ENCODE data around the gene HSPA12A. TPM values are rescaled to one million over a fixed set of nuclear protein-coding genes. Genes with fewer than 3 reads are reported as not detected.

HSPA12A gene
- total and polyA plus RNA-seq, 4 donors, result 2.0 to 9.8 (median 5.0) TPM

DNA sequence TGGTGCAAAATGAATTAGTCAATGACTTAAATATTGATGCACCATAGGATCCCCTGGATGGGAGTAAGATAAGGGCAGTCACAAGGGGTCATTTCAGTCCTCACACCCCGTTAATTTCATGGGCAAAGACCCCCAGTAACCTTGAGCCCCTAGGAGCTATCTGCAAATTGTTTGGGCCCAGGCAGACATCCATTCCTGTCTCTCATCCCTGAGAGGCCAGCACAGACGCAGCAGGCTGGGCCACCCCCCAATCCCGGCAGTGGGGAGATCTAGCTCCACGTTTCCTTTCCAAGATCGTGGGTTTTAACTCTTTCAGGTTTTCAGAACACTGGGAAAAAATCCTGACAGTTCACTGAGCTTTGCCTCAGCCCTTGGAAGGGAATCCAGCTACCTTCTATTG lies 81.5 kb downstream of the HSPA12A start:
- H3K9ac ChIP-seq (ENCODE audit: insufficient read depth in 1 of 2, low read length in 2 of 2), result no peak overlapping the region
- no peak overlapping the region for H3K27ac ChIP-seq (ENCODE audit: low read depth in 1 of 2, low read length in 1 of 2)
- H3K27me3 ChIP-seq (ENCODE audit: control insufficient read depth in 3 of 3, insufficient read depth in 3 of 3, low read length in 2 of 3), result no peaks in the 10 kb centered on the region
- TF ChIP-seq, protein P1, sequence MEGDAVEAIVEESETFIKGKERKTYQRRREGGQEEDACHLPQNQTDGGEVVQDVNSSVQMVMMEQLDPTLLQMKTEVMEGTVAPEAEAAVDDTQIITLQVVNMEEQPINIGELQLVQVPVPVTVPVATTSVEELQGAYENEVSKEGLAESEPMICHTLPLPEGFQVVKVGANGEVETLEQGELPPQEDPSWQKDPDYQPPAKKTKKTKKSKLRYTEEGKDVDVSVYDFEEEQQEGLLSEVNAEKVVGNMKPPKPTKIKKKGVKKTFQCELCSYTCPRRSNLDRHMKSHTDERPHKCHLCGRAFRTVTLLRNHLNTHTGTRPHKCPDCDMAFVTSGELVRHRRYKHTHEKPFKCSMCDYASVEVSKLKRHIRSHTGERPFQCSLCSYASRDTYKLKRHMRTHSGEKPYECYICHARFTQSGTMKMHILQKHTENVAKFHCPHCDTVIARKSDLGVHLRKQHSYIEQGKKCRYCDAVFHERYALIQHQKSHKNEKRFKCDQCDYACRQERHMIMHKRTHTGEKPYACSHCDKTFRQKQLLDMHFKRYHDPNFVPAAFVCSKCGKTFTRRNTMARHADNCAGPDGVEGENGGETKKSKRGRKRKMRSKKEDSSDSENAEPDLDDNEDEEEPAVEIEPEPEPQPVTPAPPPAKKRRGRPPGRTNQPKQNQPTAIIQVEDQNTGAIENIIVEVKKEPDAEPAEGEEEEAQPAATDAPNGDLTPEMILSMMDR (IDR thresholded peaks at IDR 0.05; ENCODE audit: control extremely low read depth, extremely low read depth), result no peak
- H3K4me3 ChIP-seq, result no peak overlapping the region
- H3K4me1 ChIP-seq (ENCODE audit: control insufficient read depth in 5 of 5, insufficient read depth in 5 of 5, low read length in 5 of 5), result peaks cover 0 to 11% (median under 1%) of the 10 kb centered on the region in 5 donors
- no peak for DNase-seq
- H3K36me3 ChIP-seq (ENCODE audit: control insufficient read depth in 4 of 4, insufficient read depth in 4 of 4, low read length in 4 of 4), result no peaks in the 10 kb centered on the region
- no peak for ATAC-seq (ENCODE audit: insufficient read depth, low FRiP score)
- 36 to 62% methylated on average over 5 of the region's 5 CpGs for WGBS, 2 donors
- peaks cover 0 to 2% (median 0%) of the 10 kb centered on the region in 4 donors for H3K9me3 ChIP-seq (ENCODE audit: control insufficient read depth in 4 of 4, insufficient read depth in 3 of 4, low read length in 3 of 4)

DNA sequence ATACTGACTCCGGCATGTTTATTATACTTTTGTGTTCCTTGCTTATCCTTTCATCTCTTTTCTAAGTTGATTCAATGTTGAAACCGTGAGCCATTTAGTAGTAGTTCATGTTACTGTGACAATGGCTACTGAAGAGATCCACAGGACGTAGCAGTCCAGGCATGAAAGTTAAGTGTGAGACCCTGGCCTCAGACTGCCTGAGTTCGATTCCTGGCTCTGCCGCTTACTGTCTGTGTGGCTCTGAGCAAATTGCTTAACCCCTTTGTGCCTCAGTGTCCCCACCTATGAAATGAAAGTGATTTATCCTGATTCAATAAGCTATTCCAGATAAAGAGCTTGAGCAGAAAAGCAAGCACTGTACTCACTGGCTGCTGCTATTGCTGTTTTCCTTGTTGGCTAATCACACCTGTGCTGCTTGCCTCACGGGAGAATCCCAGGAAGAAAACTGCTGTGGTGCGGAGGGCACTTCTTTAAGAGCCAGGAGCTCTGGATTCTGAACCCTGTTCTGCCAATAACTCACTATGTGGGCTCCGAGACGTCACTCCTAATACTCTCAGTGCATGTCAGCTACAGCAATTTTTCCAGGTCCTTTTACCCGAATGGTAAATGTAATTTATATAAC lies 83.2 kb downstream of the HSPA12A start:
- ATAC-seq (ENCODE audit: insufficient read depth, low FRiP score), result no peak

DNA sequence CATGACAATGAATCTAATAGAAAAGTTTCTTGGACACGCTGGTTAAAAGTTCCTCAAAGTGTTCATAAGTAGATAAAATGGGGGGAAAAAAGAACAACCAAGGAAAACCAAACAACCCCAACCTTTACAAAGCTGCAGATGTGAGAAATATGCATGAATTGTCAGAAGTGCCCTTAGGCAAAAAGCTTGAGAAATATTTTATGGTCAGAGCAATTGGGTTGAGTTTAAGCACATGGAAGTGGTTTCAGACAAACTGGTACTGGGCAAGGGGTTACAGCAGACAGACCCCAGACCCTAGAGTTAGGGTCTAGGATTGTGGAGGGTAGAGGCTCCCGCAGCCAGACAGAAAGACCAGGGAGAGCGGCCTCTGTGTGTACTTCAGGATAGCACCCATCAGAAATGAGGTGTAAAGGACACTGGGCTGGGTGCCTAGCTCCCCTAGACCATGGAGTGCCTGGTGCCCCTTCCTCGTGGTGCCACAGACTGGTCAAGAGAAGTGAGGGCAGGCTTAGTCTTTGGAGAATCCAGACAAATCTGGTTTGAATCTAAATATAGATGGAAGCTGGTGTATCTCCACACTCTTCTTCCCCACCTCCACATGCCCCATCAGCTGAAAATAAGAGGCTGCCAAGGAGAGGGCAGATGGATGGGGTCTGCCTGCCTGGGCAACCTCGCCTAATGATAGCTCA lies 84.4 kb downstream of the HSPA12A start:
- TF ChIP-seq, protein P1 (IDR thresholded peaks at IDR 0.05; ENCODE audit: control extremely low read depth, extremely low read depth), result no peak
- H3K4me3 ChIP-seq, result no peak overlapping the region
- no peaks in the 10 kb centered on the region for H3K36me3 ChIP-seq (ENCODE audit: control insufficient read depth in 4 of 4, insufficient read depth in 4 of 4, low read length in 4 of 4)
- H3K9ac ChIP-seq (ENCODE audit: insufficient read depth in 1 of 2, low read length in 2 of 2), result no peak overlapping the region
- no peak for DNase-seq
- no peak for ATAC-seq (ENCODE audit: insufficient read depth, low FRiP score)
- peaks cover 0 to 6% (median 0%) of the 10 kb centered on the region in 5 donors for H3K4me1 ChIP-seq (ENCODE audit: control insufficient read depth in 5 of 5, insufficient read depth in 5 of 5, low read length in 5 of 5)
- peaks cover 0 to 2% (median 0%) of the 10 kb centered on the region in 4 donors for H3K9me3 ChIP-seq (ENCODE audit: control insufficient read depth in 4 of 4, insufficient read depth in 3 of 4, low read length in 3 of 4)
- WGBS, 2 donors, result 81 to 94% methylated on average over 5 of the region's 5 CpGs
- no peaks in the 10 kb centered on the region for H3K27me3 ChIP-seq (ENCODE audit: control insufficient read depth in 3 of 3, insufficient read depth in 3 of 3, low read length in 2 of 3)
- no peak overlapping the region for H3K27ac ChIP-seq (ENCODE audit: low read depth in 1 of 2, low read length in 1 of 2)

More for the DNA sequence above, 83.2 kb downstream of the HSPA12A start:
- H3K27me3 ChIP-seq (ENCODE audit: control insufficient read depth in 3 of 3, insufficient read depth in 3 of 3, low read length in 2 of 3), result no peaks in the 10 kb centered on the region
- TF ChIP-seq, protein P1 (IDR thresholded peaks at IDR 0.05; ENCODE audit: control extremely low read depth, extremely low read depth), result no peak
- peaks cover 0 to 4% (median 0%) of the 10 kb centered on the region in 4 donors for H3K9me3 ChIP-seq (ENCODE audit: control insufficient read depth in 4 of 4, insufficient read depth in 3 of 4, low read length in 3 of 4)
- H3K36me3 ChIP-seq (ENCODE audit: control insufficient read depth in 4 of 4, insufficient read depth in 4 of 4, low read length in 4 of 4), result no peaks in the 10 kb centered on the region
- DNase-seq, result no peak
- H3K27ac ChIP-seq (ENCODE audit: low read depth in 1 of 2, low read length in 1 of 2), result no peak overlapping the region
- peaks cover 0 to 6% (median 0%) of the 10 kb centered on the region in 5 donors for H3K4me1 ChIP-seq (ENCODE audit: control insufficient read depth in 5 of 5, insufficient read depth in 5 of 5, low read length in 5 of 5)
- WGBS, 2 donors, result 80 to 84% methylated on average over 10 of the region's 10 CpGs
- H3K9ac ChIP-seq (ENCODE audit: insufficient read depth in 1 of 2, low read length in 2 of 2), result no peak overlapping the region
- H3K4me3 ChIP-seq, result no peak overlapping the region
